HepG2 (cell line): Measurements from ENCODE around the gene FAT2. TPM values are rescaled to one million over a fixed set of nuclear protein-coding genes. Genes with fewer than 3 reads are reported as not detected.
A peak's percentile ranks its signal among the peaks of the same experiment; 100 is the strongest.

Experiments
- ATF1 ChIP-seq: IDR thresholded peaks from 2 replicates; pipeline ENCODE4 v1.6.1; 2016; ENCODE audit warnings: mild to moderate bottlenecking, control low read depth
- CEBPG ChIP-seq: IDR thresholded peaks from 2 replicates; pipeline ENCODE4 v1.6.1; 2016
- DNMT3B ChIP-seq: conservative IDR thresholded peaks from 2 replicates; pipeline ENCODE4 v1.6.1; 2016; ENCODE audit warnings: missing biosample characterization, control low read depth
- EP300 ChIP-seq, 3 experiments: sonication (generic) in 1 of 3; formaldehyde crosslinking in 1 of 3; IDR thresholded peaks; 2 replicates each; pipeline versions ENCODE4 v1.5.1 to v1.6.1; 2011 to 2020; ENCODE audit warnings: low read depth in 2 of 3, low read length in 2 of 3, borderline replicate concordance in 1 of 3, improper control_type of control experiment in 1 of 3, mild to moderate bottlenecking in 1 of 3, missing genetic modification reagents in 1 of 3, moderate library complexity in 1 of 3
- FOSL1 ChIP-seq: sonication (generic); formaldehyde crosslinking; IDR thresholded peaks from 2 replicates; pipeline ENCODE4 v1.9.0; 2021; ENCODE audit warnings: missing genetic modification reagents, borderline replicate concordance
- FOXA1 ChIP-seq, 2 experiments: fragments of 450-650 bp in 1 of 2; sonication (generic) in 1 of 2; formaldehyde crosslinking in 1 of 2; IDR thresholded peaks; 2 replicates each; pipeline versions ENCODE4 v1.4.0 to v1.6.1; 2016 to 2020; ENCODE audit warnings: missing genetic modification reagents in 1 of 2
- FOXJ3 ChIP-seq: sonication (generic); formaldehyde crosslinking; IDR thresholded peaks from 2 replicates; pipeline ENCODE4 v1.4.0; 2020; ENCODE audit warnings: missing genetic modification reagents, mild to moderate bottlenecking, borderline replicate concordance
- FOXP1 ChIP-seq, 2 experiments: fragments of 450-650 bp in 1 of 2; IDR thresholded peaks; 2 replicates each; pipeline ENCODE4 v1.6.1; 2017 to 2018; ENCODE audit warnings: antibody characterized with exemption in 1 of 2
- GATA4 ChIP-seq: sonication (generic); IDR thresholded peaks from 2 replicates; pipeline ENCODE4 v1.6.1; 2016; ENCODE audit warnings: antibody characterized with exemption, low read depth, borderline replicate concordance
- HDAC1 ChIP-seq: sonication (generic); formaldehyde crosslinking; IDR thresholded peaks from 2 replicates; pipeline ENCODE4 v1.5.1; 2020; ENCODE audit warnings: mild to moderate bottlenecking, missing genetic modification reagents
- ISL2 ChIP-seq: sonication (generic); formaldehyde crosslinking; IDR thresholded peaks from 2 replicates; pipeline ENCODE4 v1.5.0; 2020; ENCODE audit warnings: missing genetic modification reagents
- KLF11 ChIP-seq: IDR thresholded peaks from 2 replicates; pipeline ENCODE4 v1.6.1; 2016; ENCODE audit warnings: missing compliant biosample characterization
- NCOR1 ChIP-seq: fragments of 200-600 bp; sonication (generic); IDR thresholded peaks from 2 replicates; pipeline ENCODE4 v1.7.0; 2017; ENCODE audit warnings: antibody characterized with exemption, low read length, borderline replicate concordance
- NR2F1 ChIP-seq, 2 experiments: fragments of 450-650 bp in 1 of 2; formaldehyde crosslinking in 1 of 2; IDR thresholded peaks; 2 replicates each; pipeline versions ENCODE4 v1.5.0 to v1.6.1; 2016 to 2020; ENCODE audit warnings: mild to moderate bottlenecking in 1 of 2, missing compliant biosample characterization in 1 of 2, missing genetic modification reagents in 1 of 2, moderate library complexity in 1 of 2
- NR2F6 ChIP-seq, 2 experiments: IDR thresholded peaks; 2 replicates each; pipeline ENCODE4 v1.6.1; 2016; ENCODE audit warnings: antibody characterized with exemption in 1 of 2, mild to moderate bottlenecking in 1 of 2
- RXRB ChIP-seq: IDR thresholded peaks from 2 replicates; pipeline ENCODE4 v1.6.1; 2016; ENCODE audit warnings: borderline replicate concordance, missing genetic modification reagents, missing compliant biosample characterization
- SIN3A ChIP-seq: IDR thresholded peaks from 2 replicates; pipeline ENCODE4 v1.6.1; 2011; ENCODE audit warnings: low read depth, mild to moderate bottlenecking, control low read depth, low read length, borderline replicate concordance
- SIX4 ChIP-seq: sonication (generic); formaldehyde crosslinking; IDR thresholded peaks from 2 replicates; pipeline ENCODE4 v1.4.0; 2020; ENCODE audit warnings: missing genetic modification reagents
- ZNF12 ChIP-seq: sonication (generic); formaldehyde crosslinking; IDR thresholded peaks from 2 replicates; pipeline ENCODE4 v1.5.0; 2020; ENCODE audit warnings: missing genetic modification reagents
- ZNF251 ChIP-seq: sonication (generic); formaldehyde crosslinking; IDR thresholded peaks from 2 replicates; pipeline ENCODE4 v1.9.0; 2021; ENCODE audit warnings: mild to moderate bottlenecking, missing genetic modification reagents
- ZNF3 ChIP-seq: IDR thresholded peaks from 2 replicates; pipeline ENCODE4 v1.7.0; 2017; ENCODE audit warnings: inconsistent platforms
- ZNF580 ChIP-seq: IDR thresholded peaks from 2 replicates; pipeline ENCODE4 v1.6.1; 2016; ENCODE audit warnings: low read depth, borderline replicate concordance
- polyA plus RNA-seq, 8 experiments: library from polyadenylated mRNA; depleted of rRNA in 3 of 8; stranded (reverse) in 7 of 8; unstranded in 1 of 8; fragments of >200 nt; fragmentation: Illumina TruSeq in 4 of 8; extraction: Trizol in 4 of 8; gene quantifications; 2 replicates each; pipeline versions ENCODE4 v1.2.1 to v1.2.3, GENCODE V29; 2011 to 2016; ENCODE audit warnings: low read depth in 4 of 8, missing spikeins in 1 of 8, mixed read lengths in 1 of 8; ENCODE audit not compliant: insufficient read depth in 1 of 8
- total RNA-seq, 5 experiments: library from RNA; depleted of rRNA; stranded (reverse); fragments of >200 nt; fragmentation: Illumina TruSeq; extraction: Trizol; gene quantifications; 2 replicates each; pipeline ENCODE4 v1.2.3, GENCODE V29; 2016; ENCODE audit warnings: low read depth in 1 of 5
- TF ChIP-seq, protein P1 (sequence below): IDR thresholded peaks from 2 replicates; pipeline ENCODE4 v1.6.1; 2018; ENCODE audit warnings: missing genetic modification reagents, mild to moderate bottlenecking, missing compliant biosample characterization
- TF ChIP-seq, protein P2 (sequence below): IDR thresholded peaks from 2 replicates; pipeline ENCODE4 v1.6.1; 2012; ENCODE audit warnings: low read length, improper control_type of control experiment

Gene FAT2
- total and polyA plus RNA-seq, 2 of the 13 experiments (the other 11 are each of a cell fraction or from before 2014, with no cell fraction given), result not detected

DNA sequence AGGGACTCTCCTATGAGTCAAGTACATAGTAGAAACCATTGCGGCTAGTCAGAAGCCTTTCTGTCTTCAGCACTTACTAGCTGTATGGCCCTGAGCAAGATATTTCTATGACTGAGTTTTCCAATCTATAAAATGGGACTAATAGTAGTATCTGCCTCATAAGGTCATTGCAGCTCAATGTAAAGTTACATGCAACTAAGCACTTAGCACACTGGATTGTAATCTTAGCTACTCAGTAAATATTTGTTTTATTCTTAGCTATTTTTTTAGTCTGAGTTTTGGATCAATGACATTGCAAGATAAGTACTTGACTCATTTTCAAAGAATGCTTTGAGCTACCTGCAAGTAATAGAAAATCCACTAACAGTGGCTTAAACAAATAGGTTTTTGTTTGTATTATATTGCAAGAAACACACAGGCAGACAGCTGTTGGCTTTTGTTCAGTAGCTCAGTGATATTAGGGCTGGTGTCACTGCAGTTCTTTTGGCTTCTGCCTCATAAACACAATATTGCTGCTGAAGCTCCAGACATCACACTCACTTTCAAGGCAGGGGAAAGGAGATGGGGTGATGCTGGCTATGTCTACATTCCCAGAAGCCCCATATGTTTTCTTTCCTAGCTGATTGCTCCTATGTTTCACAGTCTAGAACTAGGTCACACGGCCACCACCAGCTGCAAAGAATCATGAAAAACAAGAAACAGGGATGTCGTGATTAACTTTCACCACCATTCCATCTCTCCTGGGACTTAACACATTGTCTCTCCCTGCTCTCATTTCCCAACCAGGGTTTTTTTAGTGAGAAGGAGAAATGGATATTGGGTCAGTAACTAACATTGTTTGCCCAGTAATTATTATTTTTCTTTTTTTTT lies 26.9 kb upstream of the FAT2 start (continued):
- TF ChIP-seq FOXA1 (IDR thresholded peaks at IDR 0.05), result peak; percentile 90
- peak; percentile 87 for TF ChIP-seq FOXA1 (CRISPR knock-in tag; IDR thresholded peaks at IDR 0.05)
- TF ChIP-seq CEBPG, result peak; percentile 36; the same call in 1 of the 2 replicates
- no peak for TF ChIP-seq SIN3A
- peak; percentile 44; the same call in 1 of the 2 replicates for TF ChIP-seq SIX4
- peak; percentile 76 to 83 for TF ChIP-seq EP300 (IDR thresholded peaks at IDR 0.05; ENCODE audit: low read depth in 2 of 2, low read length in 2 of 2)
- TF ChIP-seq EP300 (CRISPR knock-in tag; IDR thresholded peaks at IDR 0.05; ENCODE audit: borderline replicate concordance), result peak; percentile 34; the same call in 1 of the 2 replicates
- TF ChIP-seq FOSL1 (CRISPR knock-in tag), result peak; percentile 98
- peak; percentile 80; the same call in 1 of the 2 replicates for TF ChIP-seq ZNF3 (CRISPR knock-in tag)
- peak; percentile 81 for TF ChIP-seq FOXJ3 (CRISPR knock-in tag)
- peak; percentile 65 for TF ChIP-seq HDAC1 (CRISPR knock-in tag)
- TF ChIP-seq ZNF251 (CRISPR knock-in tag), result no peak
- peak; percentile 52; the same call in 1 of the 2 replicates for TF ChIP-seq ZNF12 (CRISPR knock-in tag)
- TF ChIP-seq DNMT3B (CRISPR knock-in tag), result 0 out of 2 replicates have a peak, but pooled peaks have one; percentile 50
- TF ChIP-seq, protein P1, sequence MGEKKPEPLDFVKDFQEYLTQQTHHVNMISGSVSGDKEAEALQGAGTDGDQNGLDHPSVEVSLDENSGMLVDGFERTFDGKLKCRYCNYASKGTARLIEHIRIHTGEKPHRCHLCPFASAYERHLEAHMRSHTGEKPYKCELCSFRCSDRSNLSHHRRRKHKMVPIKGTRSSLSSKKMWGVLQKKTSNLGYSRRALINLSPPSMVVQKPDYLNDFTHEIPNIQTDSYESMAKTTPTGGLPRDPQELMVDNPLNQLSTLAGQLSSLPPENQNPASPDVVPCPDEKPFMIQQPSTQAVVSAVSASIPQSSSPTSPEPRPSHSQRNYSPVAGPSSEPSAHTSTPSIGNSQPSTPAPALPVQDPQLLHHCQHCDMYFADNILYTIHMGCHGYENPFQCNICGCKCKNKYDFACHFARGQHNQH (CRISPR knock-in tag), result peak; percentile 50; the same call in 1 of the 2 replicates
- peak; percentile 94 for TF ChIP-seq ISL2 (CRISPR knock-in tag)
- TF ChIP-seq, protein P2, sequence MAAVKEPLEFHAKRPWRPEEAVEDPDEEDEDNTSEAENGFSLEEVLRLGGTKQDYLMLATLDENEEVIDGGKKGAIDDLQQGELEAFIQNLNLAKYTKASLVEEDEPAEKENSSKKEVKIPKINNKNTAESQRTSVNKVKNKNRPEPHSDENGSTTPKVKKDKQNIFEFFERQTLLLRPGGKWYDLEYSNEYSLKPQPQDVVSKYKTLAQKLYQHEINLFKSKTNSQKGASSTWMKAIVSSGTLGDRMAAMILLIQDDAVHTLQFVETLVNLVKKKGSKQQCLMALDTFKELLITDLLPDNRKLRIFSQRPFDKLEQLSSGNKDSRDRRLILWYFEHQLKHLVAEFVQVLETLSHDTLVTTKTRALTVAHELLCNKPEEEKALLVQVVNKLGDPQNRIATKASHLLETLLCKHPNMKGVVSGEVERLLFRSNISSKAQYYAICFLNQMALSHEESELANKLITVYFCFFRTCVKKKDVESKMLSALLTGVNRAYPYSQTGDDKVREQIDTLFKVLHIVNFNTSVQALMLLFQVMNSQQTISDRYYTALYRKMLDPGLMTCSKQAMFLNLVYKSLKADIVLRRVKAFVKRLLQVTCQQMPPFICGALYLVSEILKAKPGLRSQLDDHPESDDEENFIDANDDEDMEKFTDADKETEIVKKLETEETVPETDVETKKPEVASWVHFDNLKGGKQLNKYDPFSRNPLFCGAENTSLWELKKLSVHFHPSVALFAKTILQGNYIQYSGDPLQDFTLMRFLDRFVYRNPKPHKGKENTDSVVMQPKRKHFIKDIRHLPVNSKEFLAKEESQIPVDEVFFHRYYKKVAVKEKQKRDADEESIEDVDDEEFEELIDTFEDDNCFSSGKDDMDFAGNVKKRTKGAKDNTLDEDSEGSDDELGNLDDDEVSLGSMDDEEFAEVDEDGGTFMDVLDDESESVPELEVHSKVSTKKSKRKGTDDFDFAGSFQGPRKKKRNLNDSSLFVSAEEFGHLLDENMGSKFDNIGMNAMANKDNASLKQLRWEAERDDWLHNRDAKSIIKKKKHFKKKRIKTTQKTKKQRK, result peak; percentile 52; the same call in 1 of the 2 replicates
- TF ChIP-seq RXRB (CRISPR knock-in tag), result peak; percentile 80
- TF ChIP-seq NR2F1 (CRISPR knock-in tag; IDR thresholded peaks at IDR 0.05), result peak in 1 of 2 experiments; percentile 57; a peak in 2 of 4 replicates
- 0 out of 2 replicates have a peak, but pooled peaks have one; percentile 39 for TF ChIP-seq FOXP1 (IDR thresholded peaks at IDR 0.05)
- TF ChIP-seq FOXP1 (CRISPR knock-in tag; IDR thresholded peaks at IDR 0.05), result peak; percentile 81
- peak; percentile 79; the same call in 1 of the 2 replicates for TF ChIP-seq NCOR1
- TF ChIP-seq ZNF580 (CRISPR knock-in tag), result 0 out of 2 replicates have a peak, but pooled peaks have one; percentile 34
- TF ChIP-seq GATA4, result peak; percentile 80; the same call in 1 of the 2 replicates
- peak; percentile 74 for TF ChIP-seq NR2F6 (IDR thresholded peaks at IDR 0.05)
- TF ChIP-seq NR2F6 (CRISPR knock-in tag; IDR thresholded peaks at IDR 0.05), result no peak
- peak; percentile 42; the same call in 1 of the 2 replicates for TF ChIP-seq ATF1 (CRISPR knock-in tag)
- TF ChIP-seq KLF11 (CRISPR knock-in tag), result no peak
